Bronchial epithelial cell (primary cell): ENCODE results near the gene RTP5. TPM values are rescaled to one million over a fixed set of nuclear protein-coding genes. Genes with fewer than 3 reads are reported as not detected.
A peak's percentile ranks its signal among the peaks of the same experiment; 100 is the strongest.

Experiments
- DNase-seq: peaks from one replicate; pipeline ENCODE4 v3.0.0-alpha.2; 2010; ENCODE audit warnings: low read depth
- FAIRE-seq: peaks from 2 replicates; lab custom pipeline; 2011; peaks lifted over from hg19 to GRCh38; lab: Jason Lieb, UNC
- H3K27me3 ChIP-seq: 2 replicates; pipeline ENCODE4 v1.5.1; 2011; ENCODE audit warnings: low read length; ENCODE audit not compliant: control insufficient read depth, insufficient read depth
- H3K36me3 ChIP-seq: 2 replicates; pipeline ENCODE4 v1.5.1; 2011; ENCODE audit warnings: low read length; ENCODE audit not compliant: control insufficient read depth, insufficient read depth
- H3K4me3 ChIP-seq: 2 replicates; pipeline ENCODE4 v1.5.1; 2011; ENCODE audit warnings: mild to moderate bottlenecking, low read depth, low read length, control low read depth
- CTCF ChIP-seq: IDR thresholded peaks from 2 replicates; pipeline ENCODE4 v1.5.1; 2011; ENCODE audit warnings: mild to moderate bottlenecking, moderate library complexity, low read length, control low read depth, inconsistent platforms; ENCODE audit not compliant: insufficient read depth, severe bottlenecking
- total RNA-seq: library from RNA; depleted of rRNA; stranded (reverse); fragments of >200 nt; gene quantifications from 2 replicates; pipeline ENCODE4 v1.2.1, GENCODE V29; 2014

Gene RTP5
- total RNA-seq, 1 donor from 2014 or later: not detected

- no peak for TF ChIP-seq CTCF
- DNase-seq: no peak
- Histone ChIP-seq H3K27me3 (peaks cover 13% of the 10 kb centered on the region), H3K4me3 (no peak overlapping the region), H3K36me3 (no peaks in the 10 kb centered on the region)
- FAIRE-seq: no peak
These were observed 5.2 kb upstream of the RTP5 start for GRCh38 chr2:241864168-241864849.

- Histone ChIP-seq H3K4me3 (no peak overlapping the region), H3K36me3 (no peaks in the 10 kb centered on the region), H3K27me3 (peaks cover 13% of the 10 kb centered on the region)
- FAIRE-seq (no peak), DNase-seq (no peak)
- TF ChIP-seq CTCF: no peak
These were observed 4.7 kb upstream of the RTP5 start for GRCh38 chr2:241864850-241865213.

- DNase-seq: no peak
- H3K27me3 ChIP-seq: peaks cover 13% of the 10 kb centered on the region
- peak; percentile 100 for FAIRE-seq
- no peak overlapping the region for H3K4me3 ChIP-seq
- H3K36me3 ChIP-seq: no peaks in the 10 kb centered on the region
- no peak for TF ChIP-seq CTCF
These were observed 4.0 kb upstream of the RTP5 start for GRCh38 chr2:241865416-241865956.

GRCh38 chr2:241865957-241866789, 3.4 kb upstream of the RTP5 start:
- no peak overlapping the region for H3K4me3 ChIP-seq
- H3K27me3 ChIP-seq: peaks cover 13% of the 10 kb centered on the region
- no peak for FAIRE-seq
- DNase-seq: no peak
- TF ChIP-seq CTCF: no peak
- no peaks in the 10 kb centered on the region for H3K36me3 ChIP-seq

GRCh38 chr2:241866790-241867645, 2.5 kb upstream of the RTP5 start:
- DNase-seq: no peak
- TF ChIP-seq CTCF: no peak
- no peak overlapping the region for H3K4me3 ChIP-seq
- FAIRE-seq: no peak
- H3K36me3 ChIP-seq: no peaks in the 10 kb centered on the region
- peaks cover 13% of the 10 kb centered on the region for H3K27me3 ChIP-seq
